Measurements from ENCODE around the gene RPS6KA5. TPM values are rescaled to one million over a fixed set of nuclear protein-coding genes. Genes with fewer than 3 reads are reported as not detected.
"Not testable (repeated sequence)": the region's sequence is repeated elsewhere in the genome, so short reads cannot be mapped to it uniquely, and the experiment has no call there.

The RPS6KA5 gene
- total and polyA plus RNA-seq, 5 experiments from 2014 or later: 12.3 to 23.2 (median 14.5) TPM

GRCh38 chr14:90827919-90828610 lies 232.4 kb downstream of the RPS6KA5 start:
- H3K4me1 Mint-ChIP-seq: peaks cover 9 to 22% (median 19%) of the 10 kb centered on the region in 4 donors
- POLR2A ChIA-PET: no interaction called here
- H3K36me3 Mint-ChIP-seq: peaks cover 0 to 7% (median 0%) of the 10 kb centered on the region in 3 donors
- peak overlapping the region; percentile 73 to 92 (median 84) for H3K4me3 Mint-ChIP-seq
- H3K27ac Mint-ChIP-seq: peak overlapping the region; percentile 78 to 94 (median 90)
- peak; percentile 99 for ATAC-seq
- peaks cover 0 to 16% (median 10%) of the 10 kb centered on the region in 9 donors for H3K9me3 Mint-ChIP-seq
- no peaks in the 10 kb centered on the region for H3K27me3 Mint-ChIP-seq
- peak; percentile 82 to 91 (median 88) for DNase-seq

GRCh38 chr14:90823542-90823941 lies 236.9 kb downstream of the RPS6KA5 start:
- H3K4me3 Mint-ChIP-seq, POLR2A ChIA-PET, ATAC-seq, H3K27me3 Mint-ChIP-seq, H3K36me3 Mint-ChIP-seq, H3K27ac Mint-ChIP-seq, DNase-seq: not testable (repeated sequence)
- Mint-ChIP-seq H3K9me3 (peaks cover 0 to 21% (median 12%) of the 10 kb centered on the region in 9 donors), H3K4me1 (peaks cover 2 to 24% (median 20%) of the 10 kb centered on the region in 4 donors)

GRCh38 chr14:90820958-90821357 lies 239.5 kb downstream of the RPS6KA5 start:
- Mint-ChIP-seq H3K4me3 (peak overlapping the region in 3 of 10 donors; percentile 1 to 34 (median 15)), H3K27me3 (peaks cover 0 to 13% (median 4%) of the 10 kb centered on the region in 5 donors), H3K27ac (peak overlapping the region in 5 of 10 donors; percentile 10 to 85 (median 61)), H3K9me3 (peaks cover 0 to 21% (median 12%) of the 10 kb centered on the region in 9 donors), H3K4me1 (peaks cover 0 to 13% (median 11%) of the 10 kb centered on the region in 4 donors), H3K36me3 (peaks cover 0 to 7% (median 0%) of the 10 kb centered on the region in 3 donors)
- POLR2A ChIA-PET: no interaction called here
- DNase-seq: peak in 8 of 10 donors; percentile 18 to 41 (median 30)
- peak; percentile 75 to 88 for ATAC-seq

- Mint-ChIP-seq H3K4me1 (peaks cover 4 to 19% (median 13%) of the 10 kb centered on the region in 4 donors), H3K4me3 (no peak overlapping the region), H3K27ac (peak overlapping the region in 1 of 10 donors; percentile 63), H3K9me3 (peaks cover 0 to 17% (median 12%) of the 10 kb centered on the region in 9 donors), H3K36me3 (peaks cover 0 to 7% (median 0%) of the 10 kb centered on the region in 3 donors), H3K27me3 (peaks cover 0 to 18% (median 7%) of the 10 kb centered on the region in 5 donors)
- ATAC-seq (no peak), DNase-seq (no peak)
- POLR2A ChIA-PET: interaction anchor here (0.5 kb wide), 1 partner anchor 445 kb away, joined by 3 read pairs; no protein-coding TSS in a partner anchor
Measured at GRCh38 chr14:90819734-90820393, 240.6 kb downstream of the RPS6KA5 start.

- Mint-ChIP-seq H3K4me3 (no peak overlapping the region), H3K27me3 (peaks cover 0 to 18% (median 7%) of the 10 kb centered on the region in 5 donors), H3K4me1 (peaks cover 7 to 20% (median 13%) of the 10 kb centered on the region in 4 donors), H3K36me3 (peaks cover 0 to under 1% (median 0%) of the 10 kb centered on the region in 3 donors), H3K9me3 (peaks cover 0 to 10% (median 4%) of the 10 kb centered on the region in 9 donors), H3K27ac (no peak overlapping the region)
- ATAC-seq (no peak), DNase-seq (no peak)
- POLR2A ChIA-PET: interaction anchor here (0.7 kb wide), 1 partner anchor 9 kb away, joined by 3 read pairs; no protein-coding TSS in a partner anchor
Measured at GRCh38 chr14:90818715-90819114, 241.7 kb downstream of the RPS6KA5 start.

GRCh38 chr14:90816681-90817436 lies 243.6 kb downstream of the RPS6KA5 start:
- DNase-seq (no peak), ATAC-seq (no peak)
- H3K27me3 Mint-ChIP-seq: peaks cover 0 to 18% (median 7%) of the 10 kb centered on the region in 5 donors
- POLR2A ChIA-PET: no interaction called here
- H3K9me3 Mint-ChIP-seq: peaks cover 0 to 2% (median 0%) of the 10 kb centered on the region in 9 donors
- H3K27ac Mint-ChIP-seq: no peak overlapping the region
- H3K4me3 Mint-ChIP-seq: peak overlapping the region; percentile 40 to 84 (median 60)
- H3K4me1 Mint-ChIP-seq: peaks cover 7 to 20% (median 13%) of the 10 kb centered on the region in 4 donors
- H3K36me3 Mint-ChIP-seq: no peaks in the 10 kb centered on the region

- ATAC-seq (peak; percentile 62 to 75), DNase-seq (peak in 2 of 10 donors; percentile 17 to 32)
- Mint-ChIP-seq H3K27me3 (peaks cover 0 to 18% (median 7%) of the 10 kb centered on the region in 5 donors), H3K4me3 (peak within 1 kb of the TSS; percentile 56 to 84 (median 80)), H3K27ac (peak within 1 kb of the TSS in 8 of 10 donors; percentile 1 to 83 (median 56)), H3K36me3 (no peaks in the 10 kb centered on the region), H3K4me1 (peaks cover 6 to 16% (median 8%) of the 10 kb centered on the region in 4 donors), H3K9me3 (no peaks in the 10 kb centered on the region)
- POLR2A ChIA-PET: no interaction called here
Measured at GRCh38 chr14:90815822-90816662, 244.4 kb downstream of the RPS6KA5 start, which contains the start of gene TTC7B. Gene TTC7B, minus strand, starts transcription at chr14:90816430. Its CDS starts 135 bp downstream, at chr14:90816295.

- H3K4me1 Mint-ChIP-seq: peaks cover under 1 to 10% (median 6%) of the 10 kb centered on the region in 4 donors
- no peaks in the 10 kb centered on the region for H3K9me3 Mint-ChIP-seq
- peak overlapping the region; percentile 37 to 84 (median 80) for H3K4me3 Mint-ChIP-seq
- peaks cover 0 to 18% (median 7%) of the 10 kb centered on the region in 5 donors for H3K27me3 Mint-ChIP-seq
- DNase-seq: no peak
- H3K27ac Mint-ChIP-seq: peak overlapping the region in 8 of 10 donors; percentile 1 to 83 (median 56)
- ATAC-seq: no peak
- POLR2A ChIA-PET: no interaction called here
- no peaks in the 10 kb centered on the region for H3K36me3 Mint-ChIP-seq
Measured at GRCh38 chr14:90815572-90815821, 244.9 kb downstream of the RPS6KA5 start.

- ATAC-seq (no peak), DNase-seq (no peak)
- H3K4me1 Mint-ChIP-seq: peaks cover 0 to 7% (median 5%) of the 10 kb centered on the region in 4 donors
- H3K9me3 Mint-ChIP-seq: no peaks in the 10 kb centered on the region
- POLR2A ChIA-PET: no interaction called here
- no peaks in the 10 kb centered on the region for H3K36me3 Mint-ChIP-seq
- peak overlapping the region in 6 of 10 donors; percentile 1 to 74 (median 38) for H3K27ac Mint-ChIP-seq
- peak overlapping the region; percentile 37 to 84 (median 80) for H3K4me3 Mint-ChIP-seq
- H3K27me3 Mint-ChIP-seq: peaks cover 0 to 18% (median 7%) of the 10 kb centered on the region in 5 donors
Measured at GRCh38 chr14:90814806-90815571, 245.5 kb downstream of the RPS6KA5 start.

- H3K9me3 Mint-ChIP-seq: no peaks in the 10 kb centered on the region
- no peak for ATAC-seq
- no peak overlapping the region for H3K4me3 Mint-ChIP-seq
- no peak overlapping the region for H3K27ac Mint-ChIP-seq
- no peak for DNase-seq
- peaks cover 0 to 7% (median 5%) of the 10 kb centered on the region in 4 donors for H3K4me1 Mint-ChIP-seq
- peaks cover 0 to 18% (median 7%) of the 10 kb centered on the region in 5 donors for H3K27me3 Mint-ChIP-seq
- no peaks in the 10 kb centered on the region for H3K36me3 Mint-ChIP-seq
- POLR2A ChIA-PET: no interaction called here
Measured at GRCh38 chr14:90813442-90813841, 247.0 kb downstream of the RPS6KA5 start.

GRCh38 chr14:90812109-90812508 lies 248.3 kb downstream of the RPS6KA5 start:
- H3K4me1 Mint-ChIP-seq: peaks cover 0 to 8% (median 5%) of the 10 kb centered on the region in 4 donors
- no peaks in the 10 kb centered on the region for H3K9me3 Mint-ChIP-seq
- H3K36me3 Mint-ChIP-seq: no peaks in the 10 kb centered on the region
- ATAC-seq (no peak), DNase-seq (no peak)
- H3K27ac Mint-ChIP-seq: no peak overlapping the region
- POLR2A ChIA-PET: no interaction called here
- H3K4me3 Mint-ChIP-seq: no peak overlapping the region
- H3K27me3 Mint-ChIP-seq: peaks cover 0 to 8% (median 3%) of the 10 kb centered on the region in 5 donors
